ENCODE measurements around the gene NUTM2D.
"Not testable (repeated sequence)": the region's sequence is repeated elsewhere in the genome, so short reads cannot be mapped to it uniquely, and the experiment has no call there.

The NUTM2D gene

DNA sequence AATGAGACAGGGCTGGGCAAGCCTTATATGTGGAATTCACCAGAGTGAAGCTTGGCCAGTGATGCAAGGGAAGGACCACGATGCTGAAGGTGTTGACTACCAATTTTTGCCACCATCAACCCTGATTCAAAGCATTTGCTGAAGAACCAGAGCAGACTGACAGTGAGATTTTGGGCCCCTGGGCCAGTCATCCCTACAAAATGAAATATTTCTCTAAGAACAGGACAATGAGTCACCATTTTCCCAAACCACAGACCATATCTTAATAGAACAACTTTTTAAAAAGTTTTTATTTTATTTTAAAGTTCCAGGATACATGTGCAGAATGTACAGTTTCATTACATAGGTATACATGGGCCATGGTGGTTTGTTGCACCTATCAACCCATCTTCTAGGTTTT lies 16.5 kb downstream of the NUTM2D start:
- not testable (repeated sequence) for DNase-seq

DNA sequence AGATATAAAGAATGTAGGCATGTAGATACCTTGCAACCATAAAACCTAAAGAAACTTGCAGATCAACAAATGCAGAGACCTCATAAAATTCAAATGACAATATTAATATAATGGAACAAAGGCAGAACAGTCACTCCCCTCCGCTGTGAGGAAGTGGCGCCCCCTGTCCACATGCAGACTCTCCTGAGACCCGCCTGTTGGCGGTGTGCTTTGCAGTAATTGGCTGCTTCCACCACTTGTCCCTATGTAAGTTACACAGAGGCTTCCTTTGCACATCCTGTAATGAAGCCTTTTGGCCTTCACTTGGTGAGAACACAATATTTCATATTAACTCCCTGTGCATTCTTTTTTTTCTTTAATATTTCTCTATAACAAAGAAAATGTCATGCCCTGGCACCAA lies 21.6 kb downstream of the NUTM2D start:
- not testable (repeated sequence) for DNase-seq

DNA sequence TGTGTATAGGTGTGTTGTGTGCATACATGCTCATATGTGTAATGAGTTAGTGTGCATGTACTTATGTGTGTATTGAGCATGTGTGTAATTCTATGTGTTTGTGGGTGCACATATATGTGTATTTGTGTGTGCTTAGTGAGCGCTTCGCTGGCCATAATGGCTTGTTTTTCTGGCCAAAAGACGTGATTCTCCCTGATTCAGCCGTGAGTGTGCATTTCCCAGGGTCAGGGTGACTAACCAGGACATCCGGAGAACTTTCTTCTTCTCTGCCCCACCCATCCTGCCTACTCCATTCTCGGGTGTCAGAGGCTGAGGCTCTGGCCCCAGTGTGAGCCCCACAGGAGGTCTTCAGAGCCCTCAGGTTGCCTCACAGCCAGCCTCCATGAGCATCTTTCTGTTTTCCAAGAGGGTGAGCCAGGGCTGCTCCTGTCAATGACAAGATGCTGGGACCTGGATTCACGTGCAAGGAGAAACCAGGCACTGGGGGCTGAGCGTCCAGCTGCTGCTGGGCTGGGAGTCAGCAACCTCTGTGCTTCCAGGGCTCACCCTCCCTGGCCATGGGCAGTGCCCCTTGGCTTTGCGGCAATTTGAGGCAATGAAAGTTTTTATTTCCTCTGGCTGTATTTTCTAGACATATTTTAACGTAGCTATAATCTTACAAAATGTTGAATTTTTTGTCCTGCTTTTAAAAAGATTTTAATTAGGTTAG lies 25.8 kb downstream of the NUTM2D start:
- not testable (repeated sequence) for DNase-seq

DNA sequence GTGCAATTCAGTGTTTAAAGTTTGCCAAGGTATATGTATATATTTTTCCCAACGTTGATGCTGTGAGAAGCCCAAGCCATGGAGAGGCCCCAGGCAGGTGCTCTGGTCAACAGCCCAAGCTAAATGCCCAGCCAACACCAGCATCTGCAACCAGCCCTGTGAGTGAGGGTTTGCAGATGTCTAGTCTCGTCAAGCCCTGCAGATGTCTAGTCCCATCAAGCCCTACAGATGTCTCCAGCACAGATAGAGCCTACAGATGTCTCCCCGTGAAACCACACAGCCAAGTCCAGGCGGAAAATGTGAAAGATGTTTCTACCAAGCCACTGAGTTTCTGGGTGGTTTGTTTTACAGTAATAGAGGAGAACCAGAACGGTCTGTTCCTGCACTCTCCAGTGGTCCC lies 26.7 kb downstream of the NUTM2D start:
- not testable (repeated sequence) for DNase-seq

DNA sequence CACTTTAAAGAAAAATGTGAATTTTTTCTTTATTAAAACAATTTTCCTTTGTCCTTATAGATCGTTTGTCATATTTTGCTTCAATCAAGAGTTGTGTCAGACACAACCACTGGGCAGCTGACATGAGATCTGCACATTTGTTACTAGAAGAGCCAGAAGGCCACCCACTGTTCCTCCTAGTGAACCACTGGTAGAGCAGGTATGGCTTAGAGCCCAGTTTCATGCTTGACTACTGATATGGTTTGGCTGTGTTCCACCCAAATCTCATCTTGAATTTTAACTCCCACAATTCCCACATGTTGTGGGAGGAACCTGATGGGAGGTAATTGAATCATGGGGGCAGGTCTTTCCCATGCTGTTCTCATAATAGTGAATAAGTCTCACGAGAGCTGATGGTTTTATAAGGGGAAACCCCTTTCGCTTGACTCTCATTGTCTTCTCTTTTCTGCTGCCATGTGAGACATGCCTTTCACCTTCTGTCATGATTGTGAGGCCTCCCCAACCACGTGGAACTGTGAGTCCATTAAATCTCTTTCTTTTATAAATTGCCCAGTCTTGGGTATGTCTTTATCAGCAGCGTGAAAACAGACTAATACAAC lies 28.3 kb downstream of the NUTM2D start:
- DNase-seq: not testable (repeated sequence)

DNA sequence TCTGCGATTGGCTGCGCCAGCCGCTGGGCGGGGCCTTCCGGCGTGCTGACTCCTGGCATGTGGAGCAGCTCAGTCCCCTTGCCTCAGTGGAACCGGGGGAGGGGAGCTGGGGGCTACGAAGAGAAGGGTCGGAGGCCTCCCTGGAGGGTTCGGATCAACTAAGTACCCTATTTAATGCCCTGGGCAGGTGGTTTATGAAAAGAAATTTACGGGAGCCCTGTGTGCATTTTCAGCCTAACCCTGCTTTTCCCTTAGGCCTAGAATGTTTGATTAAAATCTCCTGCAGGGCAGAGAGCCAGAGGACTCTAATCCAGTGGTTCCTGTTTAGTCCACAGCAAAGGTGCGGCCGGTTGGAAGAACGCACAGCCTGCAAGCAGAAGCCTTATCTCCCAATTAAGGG lies 33.8 kb downstream of the NUTM2D start:
- DNase-seq: not testable (repeated sequence)

DNA sequence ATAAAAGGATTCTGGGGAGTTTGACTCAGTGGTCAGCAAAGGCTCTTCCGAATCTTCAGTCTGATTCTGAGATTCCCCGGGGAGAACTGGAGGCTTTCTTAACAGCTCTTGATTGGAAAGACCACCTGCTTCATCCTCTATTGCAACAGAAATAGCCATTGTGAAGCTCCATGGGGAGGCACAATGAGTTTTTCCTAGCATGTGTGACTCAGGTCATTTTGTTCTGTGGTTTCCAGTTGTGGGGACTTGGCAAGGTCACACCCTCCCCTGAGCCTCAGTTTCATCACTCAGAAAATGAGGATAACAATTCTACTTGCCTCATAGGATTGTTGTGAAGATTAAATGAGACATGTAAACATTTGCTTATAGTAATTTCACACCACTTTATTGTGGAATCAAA lies 38.7 kb downstream of the NUTM2D start:
- DNase-seq: not testable (repeated sequence)

DNA sequence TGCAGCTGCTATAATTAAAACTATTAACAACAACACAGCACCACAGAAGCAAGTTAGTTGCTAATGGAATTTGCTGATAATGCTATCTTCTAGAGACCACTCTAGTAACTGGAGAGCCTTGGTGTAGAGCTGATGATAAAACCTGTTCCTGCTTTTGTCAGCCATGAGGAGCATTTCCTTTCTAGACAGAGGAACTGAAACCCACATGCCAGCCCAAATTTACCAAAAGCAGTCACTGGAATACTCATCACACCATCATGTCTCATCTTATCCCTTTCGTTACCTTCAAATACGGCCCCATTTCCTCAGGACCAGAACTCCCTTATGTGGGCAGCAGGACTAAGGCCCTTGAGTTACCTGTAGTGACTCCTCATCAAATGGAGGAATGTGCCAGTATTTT lies 40.9 kb downstream of the NUTM2D start:
- DNase-seq: not testable (repeated sequence)

DNA sequence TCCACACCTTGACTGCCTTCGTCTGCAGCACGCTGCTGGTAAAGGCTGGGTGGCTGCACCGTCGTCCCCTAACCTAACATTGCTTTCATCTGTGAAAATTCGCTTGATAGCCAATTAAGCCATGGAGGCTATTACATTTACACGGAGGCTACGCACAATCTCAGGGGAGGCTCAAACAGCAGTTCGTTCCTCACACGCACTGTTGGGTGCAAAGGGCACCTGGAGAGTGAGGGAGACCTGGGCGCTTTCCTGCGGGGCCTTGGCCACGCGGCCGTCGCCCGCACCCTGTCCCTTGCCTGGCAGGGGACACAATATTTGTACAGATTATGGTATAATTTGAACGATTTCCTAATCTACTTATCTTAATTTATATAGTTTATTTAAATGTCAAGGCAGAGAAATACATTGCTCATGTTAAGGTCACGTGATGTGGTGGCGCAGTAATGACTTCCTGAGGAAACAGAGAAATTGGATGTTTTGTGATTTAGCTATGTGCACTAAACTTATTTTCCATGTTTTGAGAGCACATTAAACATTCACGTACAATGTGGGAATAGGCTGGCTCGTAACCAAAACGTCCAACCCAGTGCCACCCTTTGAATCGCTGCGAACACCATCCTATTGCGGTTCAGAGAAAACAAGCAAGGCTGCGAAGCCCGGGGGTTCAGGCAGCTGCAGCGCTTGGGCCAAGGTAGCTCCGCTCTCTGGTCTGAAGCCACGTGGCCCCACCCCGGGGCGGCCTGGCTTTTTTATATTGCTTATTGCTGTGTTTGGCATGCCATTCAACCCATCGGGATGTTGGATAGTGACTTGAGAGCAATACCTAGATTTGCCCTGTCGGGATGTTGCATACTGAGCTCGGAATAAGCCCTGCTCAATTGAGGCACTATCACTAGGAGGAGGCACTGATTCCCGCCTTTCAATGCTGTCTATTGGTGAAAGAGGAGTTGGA lies 50.2 kb downstream of the NUTM2D start:
- not testable (repeated sequence) for DNase-seq

DNA sequence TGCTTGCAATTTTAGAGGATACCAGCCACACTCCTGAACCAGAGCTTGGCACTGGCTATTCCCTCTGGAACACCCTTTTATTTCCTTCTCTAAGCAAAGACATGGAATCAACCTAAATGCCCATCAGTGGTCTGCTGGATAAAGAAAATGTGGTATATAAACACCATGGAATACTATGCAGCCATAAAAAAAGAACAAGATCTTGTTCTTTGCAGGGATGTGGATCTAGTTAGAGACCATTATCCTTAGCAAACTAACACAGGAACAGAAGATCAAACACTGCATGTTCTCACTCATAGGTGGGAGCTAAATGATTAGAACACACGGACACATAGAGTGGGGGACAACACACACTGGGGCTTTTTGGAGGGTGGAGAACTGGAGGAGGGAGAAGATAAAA lies 56.4 kb downstream of the NUTM2D start:
- DNase-seq: not testable (repeated sequence)
